HCT116 (cell line): ENCODE data around the gene TMCC3.

Experiments
- CTCF ChIP-seq, 3 experiments: fragments of 200-600 bp in 1 of 3; sonication (generic) in 1 of 3; IDR thresholded peaks in 2 of 3; conservative IDR thresholded peaks in 1 of 3; 2 replicates each; pipeline ENCODE4 v1.5.1; 2012 to 2017; ENCODE audit warnings: low read depth in 2 of 3, low read length in 2 of 3, antibody characterized with exemption in 1 of 3, borderline replicate concordance in 1 of 3, control low read depth in 1 of 3, mild to moderate bottlenecking in 1 of 3, mixed read lengths in 1 of 3, mixed run types in 1 of 3, moderate library complexity in 1 of 3; ENCODE audit not compliant: insufficient read depth in 1 of 3
- RAD21 ChIP-seq: IDR thresholded peaks from 2 replicates; pipeline ENCODE4 v1.6.1; 2012; ENCODE audit warnings: low read depth, mild to moderate bottlenecking

DNA sequence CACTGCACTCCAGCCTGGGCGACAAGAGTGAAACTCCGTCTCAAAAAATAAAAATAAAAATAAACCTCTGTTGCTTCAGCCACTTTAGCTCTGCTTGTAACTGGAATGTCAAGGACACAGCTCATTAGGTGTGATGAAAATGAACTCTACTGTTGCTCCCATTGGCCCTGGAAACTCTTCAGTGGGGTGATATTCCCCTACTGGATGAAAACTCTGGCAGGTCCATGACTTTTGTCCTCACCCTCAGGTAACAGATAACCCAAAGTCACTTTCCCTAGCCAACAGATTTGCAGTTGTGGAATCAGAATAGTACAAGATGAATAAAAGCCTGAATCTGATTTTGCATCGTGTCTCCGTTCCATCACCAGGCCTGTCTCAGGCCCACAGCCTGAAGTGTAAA, 98.5 kb downstream of the TMCC3 start:
- TF ChIP-seq CTCF (IDR thresholded peaks at IDR 0.05 in 2 of 3, conservative IDR thresholded peaks at IDR 0.05 in 1 of 3; ENCODE audit: borderline replicate concordance in 1 of 3, insufficient read depth in 1 of 3, low read depth in 2 of 3, low read length in 2 of 3) = no peak
- TF ChIP-seq RAD21 = no peak
